Measurements from ENCODE around the gene UBE2V1. TPM values are rescaled to one million over a fixed set of nuclear protein-coding genes. Genes with fewer than 3 reads are reported as not detected.

Gene UBE2V1
- polyA plus RNA-seq, 1 of the 3 experiments (the other 2 are of a cell fraction): 99.7 TPM

GRCh38 chr20:50050214-50050613 lies 62.7 kb downstream of the UBE2V1 start:
- WGBS (ENCODE audit: low lambda C conversion rate): 96% methylated on average over 4 of the region's 5 CpGs
- no peaks in the 10 kb centered on the region for H4K20me1 ChIP-seq (ENCODE audit: insufficient read depth)
- no peak overlapping the region for H3K4me3 ChIP-seq (ENCODE audit: low read depth in 2 of 2, low read length in 1 of 2)
- peaks cover 17 to 41% of the 10 kb centered on the region in 2 experiments for H3K4me1 ChIP-seq (ENCODE audit: control insufficient read depth in 1 of 2, insufficient read depth in 2 of 2, low read depth in 1 of 2, low read length in 1 of 2)
- DNase-seq: no peak
- no peak overlapping the region for H3K4me2 ChIP-seq
- POLR2A ChIA-PET: no interaction called here
- H2AFZ ChIP-seq (ENCODE audit: low read depth): no peak overlapping the region
- H3K9me2 ChIP-seq: no peaks in the 10 kb centered on the region
- H3K27ac ChIP-seq (ENCODE audit: low read depth in 2 of 2, low read length in 1 of 2): no peak overlapping the region; a peak in 1 of 4 replicates
- no peaks in the 10 kb centered on the region for H3K9me3 ChIP-seq
- H3F3A ChIP-seq (replicated peaks; ENCODE audit: insufficient read depth): peaks cover 18% of the 10 kb centered on the region
- no peaks in the 10 kb centered on the region for H3K79me2 ChIP-seq (ENCODE audit: insufficient read depth)
- no peak for TF ChIP-seq TAF1 (IDR thresholded peaks at IDR 0.05; ENCODE audit: borderline replicate concordance, low read depth, low read length)
- no peak for TF ChIP-seq RXRA (IDR thresholded peaks at IDR 0.05; ENCODE audit: borderline replicate concordance, low read depth)
- no peak for TF ChIP-seq MXI1 (IDR thresholded peaks at IDR 0.05; ENCODE audit: low read depth, low read length)
- TF ChIP-seq CTCF (IDR thresholded peaks at IDR 0.05): no peak
- no peak for TF ChIP-seq RFX5 (IDR thresholded peaks at IDR 0.05; ENCODE audit: low read length)
- no peak for TF ChIP-seq MEF2A (IDR thresholded peaks at IDR 0.05; ENCODE audit: borderline replicate concordance, low read depth)
- no peak for TF ChIP-seq TEAD4 (IDR thresholded peaks at IDR 0.05; ENCODE audit: borderline replicate concordance, insufficient read depth)
- TF ChIP-seq CHD2 (IDR thresholded peaks at IDR 0.05; ENCODE audit: low read length, partially characterized antibody): no peak
- TF ChIP-seq YY1 (IDR thresholded peaks at IDR 0.05; ENCODE audit: low read depth): no peak
- no peak for TF ChIP-seq RCOR1 (IDR thresholded peaks at IDR 0.05; ENCODE audit: low read length)
- TF ChIP-seq USF1 (IDR thresholded peaks at IDR 0.05; ENCODE audit: borderline replicate concordance, low read depth): no peak
- TF ChIP-seq ELF1 (IDR thresholded peaks at IDR 0.05): no peak
- TF ChIP-seq EZH2phosphoT487 (IDR thresholded peaks at IDR 0.05; ENCODE audit: borderline replicate concordance, low read depth): no peak
- no peak for TF ChIP-seq POLR2AphosphoS5 (IDR thresholded peaks at IDR 0.05; ENCODE audit: low read depth, low read length)
- no peak for TF ChIP-seq FOXJ3 (CRISPR knock-in tag; IDR thresholded peaks at IDR 0.05)
- no peak overlapping the region for H3K9ac ChIP-seq
- CTCF ChIA-PET: interaction anchor here (1.9 to 2.4 kb wide), 2 partner anchors 21 to 71 kb away, joined by 6 to 15 read pairs; no protein-coding TSS in a partner anchor
- H3K27me3 ChIP-seq (ENCODE audit: insufficient read depth): no peaks in the 10 kb centered on the region
- H3K36me3 ChIP-seq (replicated peaks in 1 of 2; ENCODE audit: control insufficient read depth in 1 of 2, insufficient read depth in 2 of 2, low read length in 1 of 2): no peaks in the 10 kb centered on the region

- Histone ChIP-seq H2AFZ (ENCODE audit: low read depth) (no peak overlapping the region), H3K4me1 (ENCODE audit: control insufficient read depth in 1 of 2, insufficient read depth in 2 of 2, low read depth in 1 of 2, low read length in 1 of 2) (peaks cover 14 to 35% of the 10 kb centered on the region in 2 experiments; a peak in 3 of 4 replicates), H3K4me2 (no peak overlapping the region), H3K9ac (no peak overlapping the region), H3K27me3 (ENCODE audit: insufficient read depth) (no peaks in the 10 kb centered on the region), H3K9me2 (no peaks in the 10 kb centered on the region), H3K27ac (ENCODE audit: low read depth in 2 of 2, low read length in 1 of 2) (no peak overlapping the region), H3F3A (replicated peaks; ENCODE audit: insufficient read depth) (peaks cover 18% of the 10 kb centered on the region), H3K36me3 (replicated peaks in 1 of 2; ENCODE audit: control insufficient read depth in 1 of 2, insufficient read depth in 2 of 2, low read length in 1 of 2) (no peaks in the 10 kb centered on the region), H3K79me2 (ENCODE audit: insufficient read depth) (no peaks in the 10 kb centered on the region), H3K4me3 (ENCODE audit: low read depth in 2 of 2, low read length in 1 of 2) (no peak overlapping the region), H3K9me3 (no peaks in the 10 kb centered on the region), H4K20me1 (ENCODE audit: insufficient read depth) (no peaks in the 10 kb centered on the region)
- no peak for DNase-seq
- 93% methylated on average over 6 of the region's 10 CpGs for WGBS (ENCODE audit: low lambda C conversion rate)
- POLR2A ChIA-PET: interaction anchor here (0.7 kb wide), 1 partner anchor 33 kb away, joined by 5 read pairs; no protein-coding TSS in a partner anchor
- CTCF ChIA-PET: interaction anchor here (0.8 to 2.4 kb wide), 4 partner anchors 22 to 71 kb away, joined by 3 to 15 read pairs (median 5); no protein-coding TSS in a partner anchor
- TF ChIP-seq PBX3 (IDR thresholded peaks at IDR 0.05): no peak
- no peak for TF ChIP-seq NRF1 (IDR thresholded peaks at IDR 0.05; ENCODE audit: low read depth, low read length)
- no peak for TF ChIP-seq USF1 (IDR thresholded peaks at IDR 0.05; ENCODE audit: borderline replicate concordance, low read depth)
- TF ChIP-seq FOXJ3 (CRISPR knock-in tag; IDR thresholded peaks at IDR 0.05): no peak
- no peak for TF ChIP-seq RCOR1 (IDR thresholded peaks at IDR 0.05; ENCODE audit: low read length)
- no peak for TF ChIP-seq SMC3 (IDR thresholded peaks at IDR 0.05; ENCODE audit: low read depth, low read length)
- no peak for TF ChIP-seq RFX5 (IDR thresholded peaks at IDR 0.05; ENCODE audit: low read length)
- TF ChIP-seq REST (IDR thresholded peaks at IDR 0.05; ENCODE audit: low read depth, low read length): no peak
Measured at GRCh38 chr20:50049442-50050026, 63.4 kb downstream of the UBE2V1 start.

All from SK-N-SH (cell line).